Measurements from ENCODE around the gene KCNMB2.
A peak's percentile ranks its signal among the peaks of the same experiment; 100 is the strongest.
"Not testable (repeated sequence)": the region's sequence is repeated elsewhere in the genome, so short reads cannot be mapped to it uniquely, and the experiment has no call there.

KCNMB2 gene

GRCh38 chr3:178512647-178513046, 23.6 kb upstream of the KCNMB2 start:
- no peak for DNase-seq (ENCODE audit: low read depth)
- no peak overlapping the region for H3K4me3 ChIP-seq (ENCODE audit: low read depth, low read length)
- TF ChIP-seq, protein P1, sequence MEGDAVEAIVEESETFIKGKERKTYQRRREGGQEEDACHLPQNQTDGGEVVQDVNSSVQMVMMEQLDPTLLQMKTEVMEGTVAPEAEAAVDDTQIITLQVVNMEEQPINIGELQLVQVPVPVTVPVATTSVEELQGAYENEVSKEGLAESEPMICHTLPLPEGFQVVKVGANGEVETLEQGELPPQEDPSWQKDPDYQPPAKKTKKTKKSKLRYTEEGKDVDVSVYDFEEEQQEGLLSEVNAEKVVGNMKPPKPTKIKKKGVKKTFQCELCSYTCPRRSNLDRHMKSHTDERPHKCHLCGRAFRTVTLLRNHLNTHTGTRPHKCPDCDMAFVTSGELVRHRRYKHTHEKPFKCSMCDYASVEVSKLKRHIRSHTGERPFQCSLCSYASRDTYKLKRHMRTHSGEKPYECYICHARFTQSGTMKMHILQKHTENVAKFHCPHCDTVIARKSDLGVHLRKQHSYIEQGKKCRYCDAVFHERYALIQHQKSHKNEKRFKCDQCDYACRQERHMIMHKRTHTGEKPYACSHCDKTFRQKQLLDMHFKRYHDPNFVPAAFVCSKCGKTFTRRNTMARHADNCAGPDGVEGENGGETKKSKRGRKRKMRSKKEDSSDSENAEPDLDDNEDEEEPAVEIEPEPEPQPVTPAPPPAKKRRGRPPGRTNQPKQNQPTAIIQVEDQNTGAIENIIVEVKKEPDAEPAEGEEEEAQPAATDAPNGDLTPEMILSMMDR (IDR thresholded peaks at IDR 0.05; ENCODE audit: low read depth, low read length, missing control alignments), result no peak

DNA sequence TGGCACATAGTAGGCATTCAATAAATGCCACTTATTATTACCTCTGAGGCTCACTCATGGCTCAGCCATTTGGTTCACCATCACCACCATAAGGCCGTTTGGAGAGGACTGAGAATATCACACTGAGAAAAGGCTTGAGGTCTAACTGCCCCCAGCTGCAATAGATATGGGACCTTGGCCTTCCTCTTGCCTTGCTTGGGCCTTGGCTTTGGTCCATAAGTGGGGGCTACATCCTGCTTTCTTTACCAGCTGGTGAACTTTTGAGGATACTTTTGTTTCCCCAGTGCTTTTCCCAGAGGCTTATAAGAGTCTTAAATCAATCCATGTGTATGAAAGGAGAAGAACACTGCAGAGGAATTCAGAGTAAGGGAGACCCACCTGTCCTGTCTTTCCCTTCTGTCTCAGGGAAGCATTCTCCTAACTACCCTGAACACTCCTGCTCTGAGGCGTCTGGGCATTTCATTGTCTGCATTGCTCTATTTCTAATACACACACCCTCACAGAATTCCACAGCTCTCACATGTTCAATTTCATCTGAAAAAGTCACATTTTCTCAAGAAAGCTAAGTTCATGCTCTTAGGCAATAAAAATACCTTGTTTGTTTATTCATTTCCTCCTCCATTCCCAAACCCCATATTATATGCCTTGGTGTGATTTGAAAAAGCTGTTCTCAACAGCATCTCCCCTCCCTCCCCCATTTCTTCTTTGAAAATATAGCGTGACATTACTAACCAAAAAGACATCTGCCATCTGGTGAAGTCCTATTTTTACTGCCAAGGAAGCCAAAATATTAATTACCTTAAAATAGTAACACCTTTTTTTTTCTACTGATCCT, 22.5 kb upstream of the KCNMB2 start:
- TF ChIP-seq, protein P1 (IDR thresholded peaks at IDR 0.05; ENCODE audit: low read depth, low read length, missing control alignments), result no peak
- DNase-seq (ENCODE audit: low read depth), result peak; percentile 75
- H3K4me3 ChIP-seq (ENCODE audit: low read depth, low read length), result no peak overlapping the region

DNA sequence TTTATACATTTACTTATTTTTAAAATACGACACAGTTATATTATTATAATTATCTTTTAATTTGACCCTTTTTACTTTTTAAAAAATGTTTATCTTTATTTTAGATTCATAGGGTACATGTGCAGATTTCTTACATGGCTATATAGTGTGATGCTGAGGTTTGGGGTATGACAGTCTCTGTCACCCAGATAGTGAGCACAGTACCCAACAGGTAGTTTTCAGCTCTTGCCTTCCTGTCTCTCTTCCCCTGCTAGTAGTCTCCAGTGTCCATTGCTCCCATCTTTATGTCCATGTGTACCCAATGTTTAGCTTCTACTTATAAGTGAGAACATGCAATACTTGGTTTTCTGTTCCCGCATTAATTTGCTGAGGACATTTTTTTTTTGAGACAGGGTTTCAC, 21.8 kb upstream of the KCNMB2 start:
- TF ChIP-seq, protein P1 (IDR thresholded peaks at IDR 0.05; ENCODE audit: low read depth, low read length, missing control alignments), result no peak
- DNase-seq (ENCODE audit: low read depth), result peak; percentile 55

GRCh38 chr3:178515076-178515744, 21.0 kb upstream of the KCNMB2 start:
- not testable (repeated sequence) for H3K4me3 ChIP-seq (ENCODE audit: low read depth, low read length)
- peak; percentile 67 for DNase-seq (ENCODE audit: low read depth)

More for the DNA sequence above, 21.8 kb upstream of the KCNMB2 start:
- no peak overlapping the region for H3K4me3 ChIP-seq (ENCODE audit: low read depth, low read length)

DNA sequence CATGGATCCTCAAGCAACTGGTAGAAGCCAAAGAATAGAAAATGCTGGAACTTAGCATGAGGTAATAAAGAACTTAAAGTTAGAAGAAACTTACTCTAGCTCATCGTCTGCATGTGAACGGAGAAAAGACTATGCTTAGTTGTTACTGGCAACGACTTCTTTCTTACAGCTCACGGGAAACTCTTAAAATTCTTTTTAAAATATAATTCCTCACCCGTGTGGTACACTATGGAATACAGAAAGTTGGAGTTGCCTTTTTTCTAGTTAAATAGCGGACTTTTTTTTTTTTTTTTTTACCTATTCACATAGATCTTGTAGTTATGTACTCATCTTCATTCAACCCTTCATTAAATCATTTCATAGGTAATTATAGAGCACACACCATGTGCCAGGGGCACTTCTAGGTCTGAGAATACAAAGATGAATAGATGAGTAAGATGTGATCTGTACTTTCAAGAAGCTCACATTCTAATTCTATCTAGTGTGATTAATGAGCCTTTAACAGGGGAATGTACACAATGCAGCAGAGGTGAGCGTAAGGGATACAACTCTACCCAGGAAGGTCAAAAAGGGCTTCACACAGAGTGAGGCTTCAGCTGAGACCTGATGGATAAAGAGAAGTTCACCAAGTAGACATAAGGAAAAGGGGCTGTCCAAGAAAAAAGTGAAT, 18.4 kb upstream of the KCNMB2 start:
- TF ChIP-seq, protein P1 (IDR thresholded peaks at IDR 0.05; ENCODE audit: low read depth, low read length, missing control alignments), result no peak
- H3K4me3 ChIP-seq (ENCODE audit: low read depth, low read length), result peak overlapping the region; percentile 2; the same call in 1 of the 2 replicates
- no peak for DNase-seq (ENCODE audit: low read depth)

- H3K4me3 ChIP-seq (ENCODE audit: low read depth, low read length), result peak overlapping the region; percentile 2; the same call in 1 of the 2 replicates
These were observed 17.4 kb upstream of the KCNMB2 start for GRCh38 chr3:178518660-178519396.

More at GRCh38 chr3:178518660-178519396, 17.4 kb upstream of the KCNMB2 start:
- peak; percentile 96 for DNase-seq (ENCODE audit: low read depth)
- TF ChIP-seq, protein P1 (IDR thresholded peaks at IDR 0.05; ENCODE audit: low read depth, low read length, missing control alignments), result no peak
